Transverse colon (tissue), 4 donors: ENCODE measurements around the gene SLC35B4. TPM values are rescaled to one million over a fixed set of nuclear protein-coding genes. Genes with fewer than 3 reads are reported as not detected.
A peak's percentile ranks its signal among the peaks of the same experiment; 100 is the strongest.

Source experiments
- DNase-seq: peaks from one replicate; pipeline ENCODE4 v3.0.0-alpha.2; 2019
- H3K27ac ChIP-seq, 4 donors: fragments of 200-600 bp; sonication (generic); 2 replicates each; pipeline ENCODE4 v1.5.1; 2016 to 2018; ENCODE audit warnings: inconsistent platforms in 4 of 4
- H3K27me3 ChIP-seq: fragments of 200-600 bp; sonication (generic); 2 replicates; pipeline ENCODE4 v1.5.1; 2017; ENCODE audit warnings: inconsistent platforms
- H3K36me3 ChIP-seq, 4 donors: fragments of 200-600 bp; sonication (generic); 2 replicates each; pipeline ENCODE4 v1.5.1; 2017 to 2019; ENCODE audit warnings: inconsistent platforms in 4 of 4
- H3K4me1 ChIP-seq, 4 donors: fragments of 200-600 bp; sonication (generic); 2 replicates each; pipeline ENCODE4 v1.5.1; 2017 to 2020; ENCODE audit warnings: inconsistent platforms in 4 of 4
- H3K4me3 ChIP-seq, 4 donors: fragments of 200-600 bp; sonication (generic); 1 replicate in 1 of 4; 2 replicates in 3 of 4; pipeline versions ENCODE4 v1.5.1 to v1.6.1; 2017 to 2019; ENCODE audit warnings: inconsistent platforms in 4 of 4
- H3K9me3 ChIP-seq, 2 donors: fragments of 200-600 bp; sonication (generic); 2 replicates each; pipeline ENCODE4 v1.5.1; 2017 to 2019; ENCODE audit warnings: inconsistent platforms in 2 of 2
- EP300 ChIP-seq: sonication (generic); formaldehyde crosslinking; IDR thresholded peaks from one replicate; pipeline ENCODE4 v1.6.1; 2017; ENCODE audit warnings: antibody characterized with exemption, low read depth
- POLR2A ChIP-seq: fragments of 450-650 bp; IDR thresholded peaks from one replicate; pipeline ENCODE4 v1.6.1; 2016; ENCODE audit warnings: antibody characterized with exemption, mild to moderate bottlenecking, moderate library complexity
- POLR2AphosphoS5 ChIP-seq, 3 donors: sonication (generic); formaldehyde crosslinking; IDR thresholded peaks; one replicate each; pipeline ENCODE4 v1.6.1; 2016; ENCODE audit warnings: antibody characterized with exemption in 3 of 3
- WGBS, 2 donors: methylation state at CpG; one replicate each; pipeline ENCODE4 v1.1.5; 2018; ENCODE audit warnings: low coverage in 1 of 2; 5-methylcytosine and 5-hydroxymethylcytosine counted together
- in situ Hi-C, 4 donors: fragments of 200-750 bp; cut with MboI; loops; one replicate each; pipeline versions ENCODE4 v1.15.0 to v1.15.1; 2017; ENCODE audit warnings: low sequenced_read_pairs in 3 of 4, low pct_ligation_motif_present in 1 of 4, low pct_unique_long_range_greater_than_20kb in 1 of 4
- intact Hi-C: fragments of 100-400 bp; cut with DNase I; formaldehyde crosslinking; loops from one replicate; pipeline ENCODE4 v1.15.1; 2023; ENCODE audit warnings: low total_unique reads
- total RNA-seq, 4 donors: library from RNA; depleted of rRNA; stranded (reverse); fragments of >200 nt; gene quantifications; one replicate each; pipeline ENCODE4 v1.1.0, GENCODE V29; 2016
- TF ChIP-seq, protein P1 (sequence below), 5 experiments: fragments of 200-600 bp in 3 of 5; fragments of 450-650 bp in 2 of 5; sonication (generic) in 3 of 5; IDR thresholded peaks; 1 replicate in 2 of 5; 2 replicates in 3 of 5; pipeline ENCODE4 v1.5.1; 2016 to 2017; ENCODE audit warnings: antibody characterized with exemption in 5 of 5, inconsistent platforms in 3 of 5, mild to moderate bottlenecking in 2 of 5, moderate library complexity in 1 of 5

SLC35B4 gene
- total RNA-seq, 4 donors from 2014 or later: 3.6 to 13.5 (median 5.7) TPM

GRCh38 chr7:134355927-134356326, 39.2 kb upstream of the SLC35B4 start:
- Histone ChIP-seq H3K9me3 (no peaks in the 10 kb centered on the region), H3K27ac (peak overlapping the region in 3 of 4 donors; percentile 42 to 66 (median 55)), H3K27me3 (no peaks in the 10 kb centered on the region), H3K4me3 (no peak overlapping the region), H3K36me3 (no peaks in the 10 kb centered on the region), H3K4me1 (peaks cover 0 to 29% (median 12%) of the 10 kb centered on the region in 4 donors)
- in situ Hi-C loops (no loop called here), intact Hi-C loops (no loop called here)
- no peak for DNase-seq
- 20 to 23% methylated on average over 4 of the region's 4 CpGs for WGBS, 2 donors
- TF ChIP-seq, protein P1, sequence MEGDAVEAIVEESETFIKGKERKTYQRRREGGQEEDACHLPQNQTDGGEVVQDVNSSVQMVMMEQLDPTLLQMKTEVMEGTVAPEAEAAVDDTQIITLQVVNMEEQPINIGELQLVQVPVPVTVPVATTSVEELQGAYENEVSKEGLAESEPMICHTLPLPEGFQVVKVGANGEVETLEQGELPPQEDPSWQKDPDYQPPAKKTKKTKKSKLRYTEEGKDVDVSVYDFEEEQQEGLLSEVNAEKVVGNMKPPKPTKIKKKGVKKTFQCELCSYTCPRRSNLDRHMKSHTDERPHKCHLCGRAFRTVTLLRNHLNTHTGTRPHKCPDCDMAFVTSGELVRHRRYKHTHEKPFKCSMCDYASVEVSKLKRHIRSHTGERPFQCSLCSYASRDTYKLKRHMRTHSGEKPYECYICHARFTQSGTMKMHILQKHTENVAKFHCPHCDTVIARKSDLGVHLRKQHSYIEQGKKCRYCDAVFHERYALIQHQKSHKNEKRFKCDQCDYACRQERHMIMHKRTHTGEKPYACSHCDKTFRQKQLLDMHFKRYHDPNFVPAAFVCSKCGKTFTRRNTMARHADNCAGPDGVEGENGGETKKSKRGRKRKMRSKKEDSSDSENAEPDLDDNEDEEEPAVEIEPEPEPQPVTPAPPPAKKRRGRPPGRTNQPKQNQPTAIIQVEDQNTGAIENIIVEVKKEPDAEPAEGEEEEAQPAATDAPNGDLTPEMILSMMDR (IDR thresholded peaks at IDR 0.05): no peak
- TF ChIP-seq EP300 (no peak), POLR2A (no peak), POLR2AphosphoS5 (IDR thresholded peaks at IDR 0.05) (no peak)

DNA sequence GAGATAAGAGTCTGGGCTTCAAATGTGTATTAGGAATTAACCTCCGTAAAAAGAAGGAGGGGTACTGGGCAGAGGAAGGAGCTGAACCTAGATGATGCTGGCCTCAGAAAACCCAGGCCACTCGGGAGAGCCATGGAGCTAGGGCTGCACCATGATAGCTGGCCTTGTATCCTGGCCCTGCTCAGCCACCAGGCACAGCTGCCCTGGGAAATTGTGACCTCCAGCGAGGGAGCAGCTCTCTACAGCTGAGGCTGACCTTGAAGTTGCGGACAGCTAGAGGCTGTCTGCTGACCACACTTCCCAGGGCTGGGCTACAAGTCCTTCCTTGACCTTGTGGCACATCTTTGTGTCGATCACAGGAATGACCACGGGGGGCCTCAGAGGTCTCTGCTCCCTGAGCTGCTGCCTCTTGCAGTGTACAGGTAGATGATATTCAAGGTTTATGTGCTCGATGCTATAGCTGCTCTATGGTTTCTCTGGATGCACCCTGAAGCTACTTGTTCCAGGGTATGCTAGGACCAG, 38.3 kb upstream of the SLC35B4 start:
- in situ Hi-C loops (no loop called here), intact Hi-C loops (no loop called here)
- Histone ChIP-seq H3K4me1 (peaks cover 0 to 29% (median 12%) of the 10 kb centered on the region in 4 donors), H3K27me3 (no peaks in the 10 kb centered on the region), H3K36me3 (no peaks in the 10 kb centered on the region), H3K9me3 (no peaks in the 10 kb centered on the region), H3K27ac (no peak overlapping the region), H3K4me3 (no peak overlapping the region)
- DNase-seq: no peak
- TF ChIP-seq POLR2A (no peak), POLR2AphosphoS5 (IDR thresholded peaks at IDR 0.05) (no peak), EP300 (no peak)
- TF ChIP-seq, protein P1 (IDR thresholded peaks at IDR 0.05): no peak
- 40 to 79% methylated on average over 1 to 7 of the region's 7 CpGs for WGBS, 2 donors

GRCh38 chr7:134353411-134353810, 36.7 kb upstream of the SLC35B4 start:
- 48 to 80% methylated on average over 2 to 4 of the region's 4 CpGs for WGBS, 2 donors
- in situ Hi-C loops (no loop called here), intact Hi-C loops (no loop called here)
- H3K4me3 ChIP-seq: no peak overlapping the region
- no peaks in the 10 kb centered on the region for H3K9me3 ChIP-seq
- no peak for TF ChIP-seq POLR2A
- TF ChIP-seq EP300: no peak
- TF ChIP-seq POLR2AphosphoS5 (IDR thresholded peaks at IDR 0.05): no peak
- TF ChIP-seq, protein P1 (IDR thresholded peaks at IDR 0.05): no peak
- no peak overlapping the region for H3K27ac ChIP-seq
- DNase-seq: no peak
- H3K4me1 ChIP-seq: peaks cover 0 to 29% (median 12%) of the 10 kb centered on the region in 4 donors
- no peaks in the 10 kb centered on the region for H3K36me3 ChIP-seq
- no peaks in the 10 kb centered on the region for H3K27me3 ChIP-seq

DNA sequence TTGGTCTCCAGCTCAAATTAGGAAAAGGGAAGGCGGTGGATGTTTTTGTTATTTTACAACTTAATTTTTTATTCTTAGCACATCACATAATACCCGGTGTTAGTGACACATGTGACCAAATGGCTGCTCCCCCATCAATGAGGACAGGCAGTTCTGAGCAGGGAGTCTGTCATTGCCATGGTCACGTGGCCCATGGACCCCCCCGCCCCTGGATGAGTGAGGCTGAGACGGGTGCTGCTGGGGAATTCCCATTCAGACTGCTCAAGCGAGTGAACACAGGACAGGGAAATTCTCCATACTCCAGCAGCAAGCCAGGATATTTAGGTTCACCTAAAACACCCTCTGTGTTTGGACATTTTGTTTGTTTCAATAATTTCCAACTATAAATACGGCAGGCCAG, 34.7 kb upstream of the SLC35B4 start:
- Histone ChIP-seq H3K36me3 (no peaks in the 10 kb centered on the region), H3K4me3 (no peak overlapping the region), H3K9me3 (no peaks in the 10 kb centered on the region), H3K27me3 (no peaks in the 10 kb centered on the region), H3K4me1 (peaks cover 0 to 19% (median 10%) of the 10 kb centered on the region in 4 donors), H3K27ac (no peak overlapping the region)
- intact Hi-C loops: no loop called here
- DNase-seq: no peak
- no peak for TF ChIP-seq EP300
- TF ChIP-seq POLR2A: no peak
- TF ChIP-seq, protein P1 (IDR thresholded peaks at IDR 0.05): no peak
- TF ChIP-seq POLR2AphosphoS5 (IDR thresholded peaks at IDR 0.05): no peak
- in situ Hi-C loops: no loop called here
- 53 to 100% methylated on average over 2 to 7 of the region's 7 CpGs for WGBS, 2 donors
